ENCODE results near the gene PCP4.

- TF ChIP-seq CTCF (conservative IDR thresholded peaks at IDR 0.05 in 1 of 2, IDR thresholded peaks at IDR 0.05 in 1 of 2; ENCODE audit: extremely low read depth in 1 of 2, insufficient read depth in 1 of 2, low read depth in 1 of 2, low read length in 2 of 2) (no peak), EZH2 (IDR thresholded peaks at IDR 0.05; ENCODE audit: borderline replicate concordance, low read length) (no peak)
These were observed 84.2 kb downstream of the PCP4 start for GRCh38 chr21:39951183-39952101.
